K562 (cell line): ENCODE measurements around the gene TNNT1. TPM values are rescaled to one million over a fixed set of nuclear protein-coding genes. Genes with fewer than 3 reads are reported as not detected.
A peak's percentile ranks its signal among the peaks of the same experiment; 100 is the strongest.

Experiments
- ATF1 ChIP-seq, 2 experiments: fragments of 450-650 bp in 1 of 2; IDR thresholded peaks; 2 replicates each; pipeline ENCODE4 v1.6.1; 2016; ENCODE audit warnings: missing compliant biosample characterization in 1 of 2, missing genetic modification characterization in 1 of 2
- ATF2 ChIP-seq: sonication (generic); formaldehyde crosslinking; IDR thresholded peaks from 2 replicates; pipeline ENCODE4 v1.8.1; 2022; ENCODE audit warnings: missing genetic modification reagents
- CEBPZ ChIP-seq: fragments of 150-350 bp; IDR thresholded peaks from 2 replicates; pipeline ENCODE4 v1.6.1; 2014; ENCODE audit warnings: low read depth, mild to moderate bottlenecking, low read length, borderline replicate concordance
- CREB3L1 ChIP-seq: fragments of 450-650 bp; IDR thresholded peaks from 2 replicates; pipeline ENCODE4 v1.6.1; 2014; ENCODE audit warnings: low read depth, mild to moderate bottlenecking, moderate library complexity, borderline replicate concordance
- ERF ChIP-seq: fragments of 450-650 bp; formaldehyde crosslinking; IDR thresholded peaks from 2 replicates; pipeline ENCODE4 v1.4.0; 2020; ENCODE audit warnings: mild to moderate bottlenecking, mixed read lengths
- FOXP4 ChIP-seq: sonication (generic); formaldehyde crosslinking; IDR thresholded peaks from 2 replicates; pipeline ENCODE4 v1.8.0; 2022; ENCODE audit warnings: mild to moderate bottlenecking, missing genetic modification reagents, borderline replicate concordance
- JUN ChIP-seq, 2 experiments: sonication (generic) in 1 of 2; formaldehyde crosslinking in 1 of 2; IDR thresholded peaks; 2 replicates each; pipeline versions ENCODE4 v1.6.1 to v1.8.0; 2012 to 2022; ENCODE audit warnings: borderline replicate concordance in 2 of 2, mild to moderate bottlenecking in 2 of 2, improper control_type of control experiment in 1 of 2, low read depth in 1 of 2, low read length in 1 of 2, missing genetic modification reagents in 1 of 2
- POLR2AphosphoS5 ChIP-seq: IDR thresholded peaks from 2 replicates; pipeline ENCODE4 v1.6.1; 2011; ENCODE audit warnings: mild to moderate bottlenecking, low read depth, low read length, moderate library complexity; ENCODE audit not compliant: control insufficient read depth, insufficient read depth
- SIN3A ChIP-seq, 2 experiments: fragments of 150-350 bp in 1 of 2; IDR thresholded peaks; 2 replicates each; pipeline ENCODE4 v1.6.1; 2011 to 2016; ENCODE audit warnings: borderline replicate concordance in 2 of 2, low read depth in 2 of 2, low read length in 2 of 2, mild to moderate bottlenecking in 2 of 2, moderate library complexity in 2 of 2; ENCODE audit not compliant: control insufficient read depth in 1 of 2
- SUPT5H ChIP-seq: fragments of 450-650 bp; IDR thresholded peaks from 2 replicates; pipeline ENCODE4 v1.6.1; 2016
- TCF3 ChIP-seq: sonication (generic); formaldehyde crosslinking; IDR thresholded peaks from 2 replicates; pipeline ENCODE4 v1.4.0; 2020; ENCODE audit warnings: mild to moderate bottlenecking, missing genetic modification reagents
- ZKSCAN1 ChIP-seq: fragments of 150-350 bp; IDR thresholded peaks from 2 replicates; pipeline ENCODE4 v1.6.1; 2016; ENCODE audit warnings: low read depth, low read length
- ZNF146 ChIP-seq: IDR thresholded peaks from one replicate; pipeline ENCODE4 v1.6.1; 2018; ENCODE audit warnings: missing compliant biosample characterization; ENCODE audit not compliant: unreplicated experiment
- polyA plus RNA-seq, 8 experiments: library from polyadenylated mRNA; depleted of rRNA in 4 of 8; stranded (reverse) in 5 of 8; unstranded in 3 of 8; fragments of >200 nt; fragmentation: Nextera tagmentation in 2 of 8; fragmentation: Illumina TruSeq in 1 of 8; extraction: Ambion mirVana in 2 of 8; extraction: Trizol in 1 of 8; gene quantifications; 2 replicates each; pipeline versions ENCODE4 v1.2.1 to v1.2.3, GENCODE V29; 2011 to 2014; ENCODE audit warnings: inconsistent platforms in 1 of 8, missing spikeins in 1 of 8
- total RNA-seq, 7 experiments: library from RNA; depleted of rRNA in 6 of 7; stranded (reverse); fragments of >200 nt in 6 of 7; fragmentation: Illumina TruSeq in 2 of 7; extraction: Trizol in 2 of 7; gene quantifications; 2 replicates each; pipeline versions ENCODE4 v1.2.1 to v1.2.3, GENCODE V29; 2011 to 2021; ENCODE audit warnings: low replicate concordance in 1 of 7
- TF ChIP-seq, protein P1 (sequence below): conservative IDR thresholded peaks from 2 replicates; pipeline ENCODE4 v1.6.1; 2011; ENCODE audit warnings: low read depth, mild to moderate bottlenecking, low read length; ENCODE audit not compliant: control insufficient read depth

The TNNT1 gene
- total and polyA plus RNA-seq, 9 of the 15 experiments (the other 6 are each of a cell fraction or from before 2014, with no cell fraction given) = 31.8 to 390 (median 227) TPM

DNA sequence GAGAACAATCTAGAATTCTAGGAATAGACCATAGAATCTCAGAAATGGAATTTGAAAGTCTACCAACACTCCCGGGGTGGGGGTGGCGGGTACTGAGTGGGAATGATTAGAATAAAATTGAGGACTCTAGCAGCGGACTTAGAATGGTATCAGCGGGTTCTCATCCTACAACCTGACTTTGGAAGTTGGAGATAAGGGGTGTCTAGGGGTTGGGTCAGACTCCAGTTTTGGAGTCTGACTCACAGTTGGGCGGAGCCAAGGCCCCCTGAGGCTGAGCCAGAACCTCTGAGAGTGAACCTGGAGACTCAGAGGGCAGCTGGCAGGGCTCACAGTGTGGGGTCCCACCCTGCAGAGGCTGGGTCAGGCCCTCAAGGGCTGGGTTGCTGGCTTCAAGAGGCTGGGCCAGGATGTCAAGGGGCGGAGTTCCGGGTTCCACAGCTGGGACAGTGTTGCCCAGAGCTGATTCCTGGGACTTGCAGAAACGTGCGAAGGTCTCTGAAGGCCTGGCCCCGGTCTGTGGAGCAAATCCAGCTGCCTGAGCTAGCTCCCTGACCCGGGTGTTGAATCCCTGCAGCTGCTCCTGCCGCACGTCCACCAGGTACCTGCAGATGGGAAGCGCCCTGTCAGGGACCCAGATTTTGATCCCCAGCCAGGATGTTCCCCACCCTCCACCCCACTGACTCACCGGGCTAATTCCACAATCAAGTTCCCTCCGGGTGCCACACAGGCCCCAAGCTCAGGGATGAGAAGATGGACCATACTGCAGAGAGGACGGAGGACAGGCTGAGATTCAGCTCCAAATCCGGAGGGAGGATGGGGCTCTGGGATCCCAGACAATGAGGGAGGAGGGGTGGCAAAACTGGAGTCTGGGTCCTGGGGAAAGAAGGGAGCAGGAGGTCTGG lies 10.1 kb upstream of the TNNT1 start (continued):
- TF ChIP-seq POLR2AphosphoS5 (peak; percentile 84), JUN (IDR thresholded peaks at IDR 0.05; ENCODE audit: borderline replicate concordance, low read depth, low read length) (peak; percentile 100), JUN (CRISPR knock-in tag; IDR thresholded peaks at IDR 0.05; ENCODE audit: borderline replicate concordance) (peak; percentile 100), ATF1 (CRISPR knock-in tag; IDR thresholded peaks at IDR 0.05) (no peak), ATF1 (tag; IDR thresholded peaks at IDR 0.05) (0 out of 2 replicates have a peak, but pooled peaks have one; percentile 39), ZKSCAN1 (peak; percentile 29; the same call in 1 of the 2 replicates), ERF (CRISPR knock-in tag) (no peak), ZNF146 (CRISPR knock-in tag) (no peak), CREB3L1 (peak; percentile 32; the same call in 1 of the 2 replicates), SIN3A (IDR thresholded peaks at IDR 0.05; ENCODE audit: borderline replicate concordance in 2 of 2, control insufficient read depth in 1 of 2, low read depth in 2 of 2, low read length in 2 of 2) (peak; percentile 49 to 70; a peak in 1 of 4 replicates), ATF2 (peak; percentile 88; the same call in 1 of the 2 replicates), CEBPZ (no peak), SUPT5H (peak; percentile 38; the same call in 1 of the 2 replicates), TCF3 (peak; percentile 87), FOXP4 (no peak)
- TF ChIP-seq, protein P1, sequence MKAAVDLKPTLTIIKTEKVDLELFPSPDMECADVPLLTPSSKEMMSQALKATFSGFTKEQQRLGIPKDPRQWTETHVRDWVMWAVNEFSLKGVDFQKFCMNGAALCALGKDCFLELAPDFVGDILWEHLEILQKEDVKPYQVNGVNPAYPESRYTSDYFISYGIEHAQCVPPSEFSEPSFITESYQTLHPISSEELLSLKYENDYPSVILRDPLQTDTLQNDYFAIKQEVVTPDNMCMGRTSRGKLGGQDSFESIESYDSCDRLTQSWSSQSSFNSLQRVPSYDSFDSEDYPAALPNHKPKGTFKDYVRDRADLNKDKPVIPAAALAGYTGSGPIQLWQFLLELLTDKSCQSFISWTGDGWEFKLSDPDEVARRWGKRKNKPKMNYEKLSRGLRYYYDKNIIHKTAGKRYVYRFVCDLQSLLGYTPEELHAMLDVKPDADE = no peak
